Measurements from ENCODE around the gene FGD4. TPM values are rescaled to one million over a fixed set of nuclear protein-coding genes. Genes with fewer than 3 reads are reported as not detected.
A peak's percentile ranks its signal among the peaks of the same experiment; 100 is the strongest.

Gene FGD4
- total RNA-seq, 4 donors from 2014 or later = 85.8 to 135 (median 123) TPM

DNA sequence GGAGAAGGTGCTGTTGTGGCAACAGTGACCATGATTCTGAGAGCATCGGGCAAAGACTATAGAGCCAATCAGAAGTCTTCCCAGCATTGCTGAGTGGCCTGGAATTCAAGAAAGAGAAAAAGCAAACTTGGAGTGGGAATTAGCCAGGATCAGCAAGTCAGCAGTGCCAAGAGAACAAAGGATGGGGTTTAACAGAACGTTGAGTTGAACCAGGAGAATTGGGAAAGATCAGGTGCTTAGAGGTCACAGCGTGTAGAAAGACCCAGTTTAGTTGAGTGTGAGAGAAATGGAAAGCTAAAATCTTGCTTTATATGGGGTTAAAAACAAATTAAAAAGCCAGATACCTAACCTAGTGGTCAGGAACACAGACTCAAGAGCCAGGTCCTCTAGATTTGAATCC is 189.2 kb downstream of the FGD4 start:
- H3K27ac ChIP-seq = peak overlapping the region in 1 of 4 donors; percentile 25
- TF ChIP-seq, protein P1, sequence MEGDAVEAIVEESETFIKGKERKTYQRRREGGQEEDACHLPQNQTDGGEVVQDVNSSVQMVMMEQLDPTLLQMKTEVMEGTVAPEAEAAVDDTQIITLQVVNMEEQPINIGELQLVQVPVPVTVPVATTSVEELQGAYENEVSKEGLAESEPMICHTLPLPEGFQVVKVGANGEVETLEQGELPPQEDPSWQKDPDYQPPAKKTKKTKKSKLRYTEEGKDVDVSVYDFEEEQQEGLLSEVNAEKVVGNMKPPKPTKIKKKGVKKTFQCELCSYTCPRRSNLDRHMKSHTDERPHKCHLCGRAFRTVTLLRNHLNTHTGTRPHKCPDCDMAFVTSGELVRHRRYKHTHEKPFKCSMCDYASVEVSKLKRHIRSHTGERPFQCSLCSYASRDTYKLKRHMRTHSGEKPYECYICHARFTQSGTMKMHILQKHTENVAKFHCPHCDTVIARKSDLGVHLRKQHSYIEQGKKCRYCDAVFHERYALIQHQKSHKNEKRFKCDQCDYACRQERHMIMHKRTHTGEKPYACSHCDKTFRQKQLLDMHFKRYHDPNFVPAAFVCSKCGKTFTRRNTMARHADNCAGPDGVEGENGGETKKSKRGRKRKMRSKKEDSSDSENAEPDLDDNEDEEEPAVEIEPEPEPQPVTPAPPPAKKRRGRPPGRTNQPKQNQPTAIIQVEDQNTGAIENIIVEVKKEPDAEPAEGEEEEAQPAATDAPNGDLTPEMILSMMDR (IDR thresholded peaks at IDR 0.05) = no peak
- no peak for TF ChIP-seq POLR2A (IDR thresholded peaks at IDR 0.05)

DNA sequence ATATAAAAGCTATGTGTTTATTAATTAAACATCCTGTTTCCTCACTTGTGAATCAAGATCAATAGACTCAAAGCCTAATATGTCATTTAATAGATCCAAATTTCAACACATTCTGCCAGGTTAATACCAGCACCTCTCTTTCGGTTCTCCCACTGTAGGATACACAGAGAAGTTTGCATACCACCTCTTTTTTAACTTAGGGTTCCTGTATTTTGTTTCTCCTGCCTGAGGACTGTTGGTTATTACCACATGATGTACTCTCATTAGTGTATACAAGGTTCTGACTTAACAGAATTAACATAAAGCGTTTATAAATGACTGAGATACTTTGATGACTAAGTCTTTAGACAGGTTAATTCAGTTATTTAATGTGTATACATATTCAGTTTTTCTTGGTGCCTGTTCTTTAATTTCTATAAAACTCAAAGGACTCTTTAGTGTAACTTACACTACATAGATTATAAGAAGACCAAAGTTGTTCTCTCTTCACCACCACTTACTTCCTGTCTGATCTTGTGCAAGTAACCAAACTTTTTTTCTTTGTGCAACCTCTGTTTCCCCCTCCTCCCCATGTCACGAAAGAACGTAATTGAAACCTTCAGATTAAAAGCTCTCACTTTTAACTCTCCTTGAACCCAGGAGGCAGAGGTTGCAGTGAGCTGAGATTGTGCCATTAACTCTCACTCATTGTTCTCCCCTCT is 190.0 kb downstream of the FGD4 start:
- Histone ChIP-seq H3K36me3 (peaks cover 0 to 7% (median 0%) of the 10 kb centered on the region in 3 donors), H3K4me3 (no peak overlapping the region), H3K9me3 (no peaks in the 10 kb centered on the region), H3K27me3 (no peaks in the 10 kb centered on the region), H3K4me1 (no peaks in the 10 kb centered on the region), H3K27ac (peak overlapping the region in 1 of 4 donors; percentile 25)
- TF ChIP-seq, protein P1 (IDR thresholded peaks at IDR 0.05) = no peak
- TF ChIP-seq POLR2A (IDR thresholded peaks at IDR 0.05) = no peak
- no peak for DNase-seq

More for the DNA sequence above, 189.2 kb downstream of the FGD4 start:
- no peak overlapping the region for H3K4me3 ChIP-seq
- peaks cover 0 to 8% (median 0%) of the 10 kb centered on the region in 3 donors for H3K36me3 ChIP-seq
- DNase-seq = no peak
- no peaks in the 10 kb centered on the region for H3K4me1 ChIP-seq
- no peaks in the 10 kb centered on the region for H3K27me3 ChIP-seq
- no peaks in the 10 kb centered on the region for H3K9me3 ChIP-seq

DNA sequence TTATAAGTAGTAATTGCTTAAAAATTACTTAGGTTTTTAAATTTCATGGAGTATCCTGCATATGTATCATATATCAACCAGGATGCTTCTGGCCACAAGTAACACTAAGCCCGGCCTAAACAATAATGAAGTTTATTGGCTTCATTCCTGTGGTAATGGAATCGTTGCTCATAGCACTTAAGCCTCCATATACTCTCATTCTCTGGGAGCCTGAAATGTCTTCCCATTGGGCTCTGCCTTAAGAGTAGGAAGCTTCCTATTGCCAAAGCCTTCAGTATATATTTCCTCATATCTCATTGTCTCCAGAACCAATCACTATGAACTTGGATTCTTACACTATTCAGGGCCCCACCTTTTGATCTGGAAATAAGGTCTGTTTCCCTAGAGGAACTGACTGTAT is 195.9 kb downstream of the FGD4 start:
- no peaks in the 10 kb centered on the region for H3K9me3 ChIP-seq
- H3K27me3 ChIP-seq = no peaks in the 10 kb centered on the region
- no peak overlapping the region for H3K27ac ChIP-seq
- TF ChIP-seq, protein P1 (IDR thresholded peaks at IDR 0.05) = no peak
- no peak for TF ChIP-seq POLR2A (IDR thresholded peaks at IDR 0.05)
- H3K36me3 ChIP-seq = peaks cover 0 to 14% (median 0%) of the 10 kb centered on the region in 3 donors
- H3K4me3 ChIP-seq = no peak overlapping the region
- H3K4me1 ChIP-seq = no peaks in the 10 kb centered on the region
- no peak for DNase-seq

DNA sequence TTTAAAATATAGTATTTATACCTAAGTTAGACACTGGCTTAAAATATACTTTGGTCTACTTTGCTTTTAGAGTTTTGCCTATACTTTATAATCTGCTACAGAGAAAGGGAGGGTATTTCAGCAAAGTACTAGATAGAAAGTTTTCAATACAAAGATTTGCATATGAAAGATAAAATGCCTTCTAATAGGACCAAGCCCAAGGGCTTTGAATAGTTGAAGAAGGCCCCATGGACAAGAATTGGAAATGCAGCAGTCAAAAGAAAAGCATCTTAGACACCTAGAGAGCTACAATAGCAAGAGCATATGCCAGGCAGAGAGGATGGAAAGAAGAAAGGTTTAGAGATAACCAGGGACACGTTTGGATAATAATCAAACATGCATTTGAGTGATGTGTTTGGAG is 196.7 kb downstream of the FGD4 start:
- TF ChIP-seq, protein P1 (IDR thresholded peaks at IDR 0.05) = no peak
- TF ChIP-seq POLR2A (IDR thresholded peaks at IDR 0.05) = no peak
- no peak for DNase-seq
- Histone ChIP-seq H3K9me3 (no peaks in the 10 kb centered on the region), H3K27ac (no peak overlapping the region), H3K4me1 (no peaks in the 10 kb centered on the region), H3K27me3 (no peaks in the 10 kb centered on the region), H3K4me3 (no peak overlapping the region), H3K36me3 (peaks cover 0 to 20% (median 5%) of the 10 kb centered on the region in 3 donors)

DNA sequence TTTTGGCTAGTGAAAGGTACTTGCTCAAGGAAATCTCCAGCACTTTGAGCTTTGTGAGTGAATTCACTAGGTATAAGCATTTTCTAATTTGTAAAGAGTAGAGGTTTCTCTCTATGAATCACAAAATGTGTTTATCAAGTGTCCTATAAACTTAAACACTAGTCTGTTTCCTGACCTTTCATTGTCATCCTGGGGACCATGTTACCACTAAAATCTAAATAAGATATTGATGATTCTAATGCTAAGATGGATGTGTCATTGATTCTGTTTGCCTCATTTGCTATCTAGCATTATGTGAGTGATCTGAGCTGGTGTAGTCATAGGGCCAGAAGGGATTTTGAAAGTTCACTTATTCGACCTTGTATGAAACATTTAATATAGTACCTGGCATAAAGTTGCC is 199.3 kb downstream of the FGD4 start:
- Histone ChIP-seq H3K9me3 (no peaks in the 10 kb centered on the region), H3K4me3 (no peak overlapping the region), H3K4me1 (no peaks in the 10 kb centered on the region), H3K27ac (no peak overlapping the region), H3K27me3 (no peaks in the 10 kb centered on the region), H3K36me3 (peaks cover 0 to 38% (median 5%) of the 10 kb centered on the region in 3 donors)
- TF ChIP-seq, protein P1 (IDR thresholded peaks at IDR 0.05) = no peak
- TF ChIP-seq POLR2A (IDR thresholded peaks at IDR 0.05) = no peak
- no peak for DNase-seq
